HS-27A (cell line): ENCODE data around the gene IKBKG.
"Not testable (repeated sequence)": the region's sequence is repeated elsewhere in the genome, so short reads cannot be mapped to it uniquely, and the experiment has no call there.

Source experiments
- DNase-seq: peaks from one replicate; pipeline ENCODE4 v3.0.0-alpha.2; 2012; ENCODE audit warnings: low read depth, missing footprints

Gene IKBKG

DNA sequence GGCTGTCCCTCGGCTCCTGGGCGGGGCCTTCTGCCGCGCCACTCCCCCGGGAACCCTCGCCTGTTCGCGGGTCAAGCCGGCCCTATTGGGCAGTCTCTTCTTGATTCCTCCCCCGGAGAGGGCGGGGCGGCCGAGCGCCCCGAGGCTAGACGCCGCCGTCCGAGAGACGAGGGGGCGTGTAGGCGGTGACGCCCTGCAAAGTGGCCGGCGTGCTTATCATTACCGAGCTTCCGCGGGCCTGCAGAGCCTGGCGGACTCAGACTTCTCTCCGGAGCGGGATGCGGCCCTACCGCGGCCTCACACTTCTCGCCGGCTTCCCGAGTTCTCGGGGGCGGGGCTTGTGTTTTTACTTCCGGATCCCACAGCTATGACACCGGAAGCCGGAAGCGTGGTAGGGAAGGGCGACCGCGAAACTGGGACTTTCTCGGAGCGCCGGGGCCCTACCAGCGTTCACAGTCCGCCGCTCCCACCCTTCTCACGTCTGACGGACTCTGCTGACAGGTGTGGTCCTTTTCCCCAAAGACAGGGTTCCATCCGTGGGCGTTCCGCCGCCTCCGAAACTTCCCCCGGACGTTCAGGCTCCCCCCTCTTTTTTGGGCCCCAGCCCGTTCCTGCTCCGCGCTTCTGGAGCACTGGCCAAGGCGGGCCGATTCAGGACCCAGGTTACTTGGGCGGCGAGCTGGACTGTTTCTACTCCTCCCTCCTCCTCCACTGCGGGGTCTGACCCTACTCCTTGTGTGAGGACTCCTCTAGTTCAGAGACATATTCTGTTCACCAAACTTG is at the start of gene IKBKG:
Gene IKBKG (plus strand): TSS at position 376 of the 783 bp plus-strand sequence. CDS start 4,383 bp downstream, outside the sequence.
- peak; percentile 65 for DNase-seq

GRCh38 chrX:154501423-154501822 is 46.0 kb upstream of the IKBKG start:
- DNase-seq, result not testable (repeated sequence)

GRCh38 chrX:154502098-154502497 is 45.3 kb upstream of the IKBKG start:
- DNase-seq, result no peak

DNA sequence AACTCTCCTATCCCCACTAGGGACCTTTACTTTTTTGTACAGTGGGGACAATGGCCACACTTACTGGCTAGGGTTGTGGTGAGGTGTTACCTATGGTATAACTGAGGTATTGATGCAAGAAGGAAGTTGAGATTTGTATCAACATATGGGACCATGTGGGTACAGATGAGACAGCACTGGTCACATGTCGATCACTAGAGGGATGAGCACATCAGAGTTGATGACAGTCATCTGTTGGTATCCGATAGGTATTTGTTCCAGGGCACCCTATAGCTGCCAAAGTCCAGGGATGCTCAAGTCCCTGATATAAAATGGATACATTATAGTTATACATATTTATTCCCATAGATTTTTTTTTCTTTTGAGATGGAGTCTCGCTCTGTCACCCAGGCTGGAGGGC is 44.4 kb upstream of the IKBKG start:
- DNase-seq, result no peak

DNA sequence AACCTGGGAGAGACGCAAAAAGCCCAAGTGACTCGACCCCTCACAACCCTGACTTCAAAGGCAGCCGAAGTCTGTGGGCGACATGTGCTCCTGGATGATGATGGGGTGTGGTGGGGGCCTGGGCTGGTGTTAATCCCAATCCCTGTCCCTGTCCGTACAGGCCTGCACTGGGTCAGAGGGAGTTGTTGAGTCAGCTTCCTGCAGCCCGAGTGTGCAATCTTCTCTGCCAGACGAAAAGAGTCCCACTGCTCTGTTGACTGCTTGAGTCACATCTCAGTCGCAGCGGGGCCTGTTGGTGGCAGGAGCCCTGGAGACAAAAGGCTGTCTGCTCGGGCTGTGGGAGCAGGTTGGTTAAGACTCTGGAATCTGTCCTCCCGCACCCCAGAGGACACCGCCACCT is 41.7 kb upstream of the IKBKG start:
- no peak for DNase-seq

DNA sequence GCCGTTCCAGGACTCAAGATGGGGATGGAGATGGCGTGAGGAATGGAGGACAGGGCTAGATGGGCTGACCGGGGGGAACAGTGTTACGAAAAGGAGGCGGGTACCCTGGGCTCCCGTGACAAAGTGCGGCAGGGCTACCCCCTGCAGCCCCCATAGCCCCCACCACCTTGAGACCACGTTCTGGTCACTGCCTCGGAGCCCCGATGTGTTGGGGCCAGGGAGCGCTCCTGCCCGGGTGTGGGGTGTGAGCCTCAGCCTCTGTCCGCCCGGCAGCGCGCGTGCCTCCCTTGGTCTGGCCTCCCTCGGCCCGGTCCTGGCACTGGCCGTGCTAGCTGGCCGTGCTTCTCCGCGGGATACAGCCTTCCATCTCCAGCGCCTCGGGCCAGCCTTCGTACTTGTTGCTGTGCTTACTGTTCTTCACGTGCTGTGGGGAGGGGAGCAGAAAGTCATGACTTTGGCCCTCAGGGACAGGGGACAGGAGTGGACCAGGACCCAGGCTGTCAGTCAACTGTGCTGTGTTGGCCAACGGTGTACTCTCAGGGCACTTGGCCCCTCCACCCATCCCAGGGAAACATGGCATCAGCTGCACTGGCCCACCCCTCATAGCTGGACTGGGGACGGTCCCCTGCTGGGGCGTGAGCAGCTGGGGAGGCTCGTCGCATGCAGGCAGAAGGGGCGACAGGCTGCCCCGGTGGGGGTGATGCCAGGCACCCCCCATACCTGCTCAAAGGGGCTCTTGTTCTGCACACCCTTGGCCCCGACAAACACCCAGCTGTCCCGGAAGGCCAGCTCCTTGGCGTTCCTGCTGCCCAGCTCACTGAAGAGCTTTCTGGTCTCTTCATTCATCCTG is 40.7 kb upstream of the IKBKG start:
- no peak for DNase-seq

DNA sequence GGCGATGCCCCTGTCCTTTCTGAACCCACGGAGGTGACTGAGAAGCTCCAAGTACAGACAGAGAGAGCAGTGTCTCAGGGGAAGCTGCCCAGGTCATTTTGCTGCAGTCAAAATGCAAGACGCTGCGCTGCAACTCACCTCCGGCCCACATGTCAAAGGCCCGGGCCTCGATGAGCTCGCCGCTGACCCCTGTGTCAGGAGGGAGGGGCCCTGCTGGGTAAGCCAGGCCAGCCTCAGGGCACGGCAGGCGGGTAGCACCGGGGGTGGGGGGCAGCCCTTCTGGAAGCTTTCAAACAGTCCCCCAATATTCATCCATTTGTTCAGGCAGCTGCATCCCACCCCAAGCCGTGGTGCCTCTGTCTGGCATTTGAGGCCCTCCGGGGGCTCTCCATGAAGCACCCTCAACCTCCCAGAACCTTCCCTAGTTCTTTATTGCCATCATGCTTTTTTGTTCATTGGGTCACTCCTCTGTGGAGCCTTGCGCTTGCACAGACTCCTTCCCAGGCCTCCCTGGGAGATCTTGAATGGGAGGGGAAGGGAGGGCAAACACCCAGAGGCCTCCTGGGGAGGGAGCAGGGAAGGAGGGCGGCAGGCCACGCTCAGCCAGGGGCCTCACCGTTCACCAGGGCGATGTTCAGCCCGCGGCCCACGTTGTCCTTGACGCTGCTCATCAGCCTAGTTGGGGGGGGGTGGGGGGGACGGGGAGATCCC is 39.6 kb upstream of the IKBKG start:
- DNase-seq, result no peak

GRCh38 chrX:154508384-154508745 is 39.1 kb upstream of the IKBKG start:
- DNase-seq, result no peak

- no peak for DNase-seq
These were observed 38.0 kb upstream of the IKBKG start for GRCh38 chrX:154509455-154509854.

DNA sequence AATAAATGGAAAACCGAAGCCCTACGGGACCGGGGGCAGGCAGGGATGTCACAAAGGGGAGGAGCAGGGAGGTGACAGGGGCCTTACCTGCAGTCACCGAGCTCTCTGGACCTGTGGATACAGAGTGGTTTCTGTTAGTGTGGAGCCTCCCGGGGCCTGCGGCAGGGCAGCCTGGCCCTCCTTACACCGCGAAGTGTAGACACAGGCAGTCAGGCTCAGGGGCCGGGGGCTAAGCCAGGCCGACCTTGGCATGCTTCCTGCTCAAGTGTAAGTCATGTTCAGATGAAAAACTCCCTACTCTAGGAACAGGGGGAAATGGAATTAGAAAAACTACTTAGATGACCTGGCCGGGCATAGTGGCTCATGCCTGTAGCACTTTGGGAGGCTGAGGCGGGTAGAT is 35.7 kb upstream of the IKBKG start:
- no peak for DNase-seq

DNA sequence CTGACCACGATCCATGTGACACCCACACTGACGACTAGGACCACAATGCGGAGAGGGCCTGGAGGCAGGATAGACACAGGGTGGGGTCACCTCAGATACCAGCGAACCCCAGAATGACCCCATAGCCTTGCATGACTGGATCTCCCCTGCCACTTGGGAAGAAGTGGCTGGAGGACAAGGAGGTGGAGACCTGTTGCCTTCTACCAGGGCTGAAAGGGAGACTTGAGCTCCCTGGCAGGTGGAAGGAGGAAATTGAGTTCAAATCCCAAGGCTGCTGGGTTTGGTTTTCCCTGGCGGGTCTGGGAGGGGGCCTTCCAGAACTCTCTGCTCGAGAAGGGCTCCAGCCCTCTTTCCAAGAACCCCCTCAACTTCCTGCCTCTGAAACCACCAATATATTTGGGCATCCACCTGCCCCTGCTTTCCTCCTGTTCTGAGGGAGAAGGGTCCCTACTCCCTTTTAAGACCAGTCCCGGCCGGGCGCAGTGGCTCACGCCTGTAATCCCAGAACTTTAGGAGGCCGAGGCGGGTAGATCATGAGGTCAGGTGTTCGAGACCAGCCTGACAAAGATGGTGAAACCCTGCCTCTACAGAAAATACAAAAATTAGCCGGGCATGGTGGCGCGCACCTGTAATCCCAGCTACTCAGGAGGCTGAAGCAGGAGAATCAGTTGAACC is 34.4 kb upstream of the IKBKG start:
- DNase-seq, result no peak

- DNase-seq, result no peak
These were observed 33.7 kb upstream of the IKBKG start for GRCh38 chrX:154513716-154514115.

GRCh38 chrX:154515090-154515965 is 32.1 kb upstream of the IKBKG start:
- DNase-seq, result no peak

DNA sequence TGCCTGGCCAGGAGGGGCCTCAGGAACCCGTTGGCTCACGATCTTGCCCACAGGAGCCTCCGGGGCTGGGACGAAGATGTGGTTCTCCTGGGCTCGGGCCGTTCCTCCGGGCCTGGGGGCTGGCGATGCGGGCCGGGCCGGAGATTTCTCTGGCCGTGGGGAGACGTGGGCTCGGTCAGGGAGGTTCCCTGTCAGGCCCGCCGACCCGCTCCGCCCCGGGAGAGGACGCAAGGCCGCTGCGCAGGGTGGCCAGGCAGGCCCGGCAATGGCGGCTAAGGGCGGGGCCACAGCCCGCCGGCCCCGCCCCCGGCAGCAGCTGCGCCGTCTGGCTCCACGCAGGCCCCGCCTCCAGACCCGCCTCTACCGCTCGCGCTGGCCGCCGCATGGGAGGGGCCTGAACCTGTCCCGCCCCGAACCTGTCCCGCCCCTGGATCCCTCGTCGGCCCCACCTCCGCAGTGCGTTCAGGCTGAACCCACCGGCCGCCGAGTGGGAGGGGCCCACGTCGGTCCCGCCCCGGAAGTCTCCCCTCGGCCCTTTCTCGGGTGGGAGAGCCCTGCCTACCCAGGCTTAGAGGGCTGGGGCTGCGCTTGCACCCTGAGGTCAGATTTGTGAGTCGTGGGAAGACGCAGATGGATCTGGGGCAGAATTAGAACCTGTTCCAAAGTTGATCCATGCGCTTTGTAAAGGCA is 31.3 kb upstream of the IKBKG start, which contains the start of gene FAM3A:
Gene FAM3A (minus strand): TSS at position 267 of the 690 bp plus-strand sequence. CDS start 460 bp downstream, outside the sequence.
- no peak for DNase-seq

GRCh38 chrX:154516656-154517100 is 30.7 kb upstream of the IKBKG start:
- no peak for DNase-seq

- no peak for DNase-seq
These were observed 30.2 kb upstream of the IKBKG start for GRCh38 chrX:154517101-154517781.

GRCh38 chrX:154519389-154519788 is 28.0 kb upstream of the IKBKG start:
- no peak for DNase-seq

DNA sequence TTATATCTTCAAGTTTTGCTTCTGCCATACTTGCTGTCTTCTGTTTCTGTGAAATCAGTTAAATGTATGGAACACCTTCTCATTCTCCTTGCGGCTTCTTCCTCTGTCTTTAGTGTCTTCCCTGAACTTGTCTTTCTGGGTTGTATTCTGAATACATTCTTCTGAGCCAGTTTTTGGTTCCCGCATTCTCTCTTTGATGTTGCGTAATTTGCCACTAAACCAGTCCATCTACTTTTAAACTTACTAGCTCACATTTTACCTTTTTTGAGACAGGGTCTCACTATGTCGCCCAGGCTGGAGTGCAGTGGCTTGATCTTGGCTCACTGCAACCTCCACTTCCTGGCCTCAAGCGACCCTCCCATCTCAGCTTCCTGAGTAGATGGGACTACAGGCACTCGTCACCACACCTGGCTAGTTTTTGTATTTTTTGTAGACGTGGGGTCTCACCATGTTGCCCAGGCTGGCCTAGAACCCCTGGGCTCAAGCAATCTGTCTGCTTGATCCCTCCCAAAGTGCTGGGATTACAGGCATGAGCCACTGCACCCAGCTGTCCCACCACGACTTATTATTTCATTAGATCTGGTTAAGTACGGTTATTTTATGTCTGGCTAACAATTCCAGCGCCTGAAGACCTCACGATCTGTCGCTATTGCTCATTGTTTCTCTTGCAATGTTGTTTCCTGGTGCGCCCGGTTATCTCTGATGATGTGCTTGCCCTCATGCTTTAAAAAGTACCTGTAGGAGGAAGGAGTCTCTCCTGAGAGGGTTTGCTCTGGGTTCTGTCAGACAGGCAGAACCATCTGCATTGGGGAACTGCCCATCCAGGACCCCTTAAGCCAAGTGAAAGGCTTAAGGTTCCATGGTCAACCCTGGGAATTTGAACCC is 21.6 kb upstream of the IKBKG start:
- no peak for DNase-seq
